ENCODE data around the gene ANKZF1. TPM values are rescaled to one million over a fixed set of nuclear protein-coding genes. Genes with fewer than 3 reads are reported as not detected.

The ANKZF1 gene
- total RNA-seq, 1 experiment from 2014 or later, result 51.5 TPM

- no peaks in the 10 kb centered on the region for H3K9me3 ChIP-seq
- Mint-ChIP-seq H3K27ac (ENCODE audit: unreplicated experiment) (peak overlapping the region; percentile 30), H3K27me3 (ENCODE audit: insufficient read depth, unreplicated experiment) (no peaks in the 10 kb centered on the region), H3K4me3 (ENCODE audit: unreplicated experiment) (no peak overlapping the region), H3K36me3 (ENCODE audit: insufficient read depth, unreplicated experiment) (peaks cover 4% of the 10 kb centered on the region), H3K9me3 (ENCODE audit: unreplicated experiment) (no peaks in the 10 kb centered on the region), H3K4me1 (ENCODE audit: low read depth, unreplicated experiment) (peaks cover 5% of the 10 kb centered on the region)
- H3K4me1 ChIP-seq, result peaks cover 21% of the 10 kb centered on the region
- ChIA-PET POLR2A (no interaction called here), CTCF (interaction anchor here (0.6 kb wide), 1 partner anchor 280 kb away, joined by 7 read pairs; no protein-coding TSS in a partner anchor)
- TF ChIP-seq, protein P1, sequence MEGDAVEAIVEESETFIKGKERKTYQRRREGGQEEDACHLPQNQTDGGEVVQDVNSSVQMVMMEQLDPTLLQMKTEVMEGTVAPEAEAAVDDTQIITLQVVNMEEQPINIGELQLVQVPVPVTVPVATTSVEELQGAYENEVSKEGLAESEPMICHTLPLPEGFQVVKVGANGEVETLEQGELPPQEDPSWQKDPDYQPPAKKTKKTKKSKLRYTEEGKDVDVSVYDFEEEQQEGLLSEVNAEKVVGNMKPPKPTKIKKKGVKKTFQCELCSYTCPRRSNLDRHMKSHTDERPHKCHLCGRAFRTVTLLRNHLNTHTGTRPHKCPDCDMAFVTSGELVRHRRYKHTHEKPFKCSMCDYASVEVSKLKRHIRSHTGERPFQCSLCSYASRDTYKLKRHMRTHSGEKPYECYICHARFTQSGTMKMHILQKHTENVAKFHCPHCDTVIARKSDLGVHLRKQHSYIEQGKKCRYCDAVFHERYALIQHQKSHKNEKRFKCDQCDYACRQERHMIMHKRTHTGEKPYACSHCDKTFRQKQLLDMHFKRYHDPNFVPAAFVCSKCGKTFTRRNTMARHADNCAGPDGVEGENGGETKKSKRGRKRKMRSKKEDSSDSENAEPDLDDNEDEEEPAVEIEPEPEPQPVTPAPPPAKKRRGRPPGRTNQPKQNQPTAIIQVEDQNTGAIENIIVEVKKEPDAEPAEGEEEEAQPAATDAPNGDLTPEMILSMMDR (IDR thresholded peaks at IDR 0.05; ENCODE audit: insufficient read depth in 1 of 2, low read depth in 1 of 2, low read length in 1 of 2, severe bottlenecking in 1 of 2, unreplicated experiment in 1 of 2), result no peak
- DNase-seq, result no peak
- H3K36me3 ChIP-seq (ENCODE audit: control insufficient read depth, insufficient read depth, low read length), result no peaks in the 10 kb centered on the region
- H3K4me3 ChIP-seq (ENCODE audit: low read depth, low read length), result no peak overlapping the region
- intact Hi-C loops (cut with micrococcal nuclease; ENCODE audit: unreplicated experiment), result no loop called here
- no peaks in the 10 kb centered on the region for H3K27me3 ChIP-seq (replicated peaks; ENCODE audit: control insufficient read depth, insufficient read depth, low read length)
- BruUV-seq (replicated peaks), result no TSS peak
Observed at GRCh38 chr2:219271021-219271420, 41.4 kb downstream of the ANKZF1 start.

GRCh38 chr2:219272356-219272755 is 42.8 kb downstream of the ANKZF1 start:
- H3K4me1 ChIP-seq, result peaks cover 23% of the 10 kb centered on the region
- Mint-ChIP-seq H3K27me3 (ENCODE audit: insufficient read depth, unreplicated experiment) (no peaks in the 10 kb centered on the region), H3K27ac (ENCODE audit: unreplicated experiment) (no peak overlapping the region), H3K36me3 (ENCODE audit: insufficient read depth, unreplicated experiment) (peaks cover 4% of the 10 kb centered on the region), H3K4me1 (ENCODE audit: low read depth, unreplicated experiment) (peaks cover 5% of the 10 kb centered on the region), H3K9me3 (ENCODE audit: unreplicated experiment) (no peaks in the 10 kb centered on the region), H3K4me3 (ENCODE audit: unreplicated experiment) (no peak overlapping the region)
- intact Hi-C loops (cut with micrococcal nuclease; ENCODE audit: unreplicated experiment), result no loop called here
- CTCF ChIA-PET, result interaction anchor here (1.1 kb wide), 1 partner anchor 293 kb away, joined by 3 read pairs; no protein-coding TSS in a partner anchor
- TF ChIP-seq, protein P1 (IDR thresholded peaks at IDR 0.05; ENCODE audit: insufficient read depth in 1 of 2, low read depth in 1 of 2, low read length in 1 of 2, severe bottlenecking in 1 of 2, unreplicated experiment in 1 of 2), result no peak
- BruUV-seq (replicated peaks), result no TSS peak
- no peaks in the 10 kb centered on the region for H3K36me3 ChIP-seq (ENCODE audit: control insufficient read depth, insufficient read depth, low read length)
- POLR2A ChIA-PET, result no interaction called here
- no peak for DNase-seq
- H3K4me3 ChIP-seq (ENCODE audit: low read depth, low read length), result no peak overlapping the region
- H3K9me3 ChIP-seq, result no peaks in the 10 kb centered on the region
- H3K27me3 ChIP-seq (replicated peaks; ENCODE audit: control insufficient read depth, insufficient read depth, low read length), result no peaks in the 10 kb centered on the region

DNA sequence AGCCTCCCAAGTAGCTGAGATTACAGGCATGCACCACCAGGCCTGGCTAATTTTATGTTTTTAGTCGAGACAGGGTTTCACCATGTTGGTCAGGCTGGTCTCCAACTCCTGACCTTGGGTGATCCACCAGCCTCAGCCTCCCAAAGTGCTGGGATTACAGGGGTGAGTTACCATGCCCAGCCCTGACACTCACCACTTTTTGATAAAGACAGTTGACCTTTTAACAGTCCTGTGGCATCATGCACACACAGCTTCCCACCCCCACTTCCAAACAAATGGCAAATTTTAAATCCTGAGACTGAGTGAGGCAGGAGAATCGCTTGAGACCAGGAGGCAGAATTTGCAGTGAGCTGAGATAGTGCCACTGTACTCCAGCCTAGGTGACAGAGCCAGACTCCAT is 43.4 kb downstream of the ANKZF1 start:
- POLR2A ChIA-PET, result no interaction called here
- no TSS peak for BruUV-seq (replicated peaks)
- Mint-ChIP-seq H3K4me1 (ENCODE audit: low read depth, unreplicated experiment) (peaks cover 8% of the 10 kb centered on the region), H3K4me3 (ENCODE audit: unreplicated experiment) (no peak overlapping the region), H3K27ac (ENCODE audit: unreplicated experiment) (no peak overlapping the region), H3K9me3 (ENCODE audit: unreplicated experiment) (no peaks in the 10 kb centered on the region), H3K27me3 (ENCODE audit: insufficient read depth, unreplicated experiment) (no peaks in the 10 kb centered on the region), H3K36me3 (ENCODE audit: insufficient read depth, unreplicated experiment) (peaks cover 4% of the 10 kb centered on the region)
- no peaks in the 10 kb centered on the region for H3K27me3 ChIP-seq (replicated peaks; ENCODE audit: control insufficient read depth, insufficient read depth, low read length)
- no peaks in the 10 kb centered on the region for H3K36me3 ChIP-seq (ENCODE audit: control insufficient read depth, insufficient read depth, low read length)
- CTCF ChIA-PET, result interaction anchor here (1.1 kb wide), 1 partner anchor 293 kb away, joined by 3 read pairs; no protein-coding TSS in a partner anchor
- H3K9me3 ChIP-seq, result no peaks in the 10 kb centered on the region
- intact Hi-C loops (cut with micrococcal nuclease; ENCODE audit: unreplicated experiment), result no loop called here
- H3K4me1 ChIP-seq, result peaks cover 28% of the 10 kb centered on the region
- no peak for DNase-seq
- TF ChIP-seq, protein P1 (IDR thresholded peaks at IDR 0.05; ENCODE audit: insufficient read depth in 1 of 2, low read depth in 1 of 2, low read length in 1 of 2, severe bottlenecking in 1 of 2, unreplicated experiment in 1 of 2), result no peak
- no peak overlapping the region for H3K4me3 ChIP-seq (ENCODE audit: low read depth, low read length)
